CD4-positive, alpha-beta T cell treated with Interleukin-15 for 1 hour (primary cell): Measurements from ENCODE around the gene ARMCX4.
"Not testable (repeated sequence)": the region's sequence is repeated elsewhere in the genome, so short reads cannot be mapped to it uniquely, and the experiment has no call there.

ENCODE experiments used
- DNase-seq: peaks from one replicate; pipeline ENCODE4 v3.0.0-alpha.2; 2020

Gene ARMCX4

GRCh38 chrX:101485212-101485949, at the start of gene ARMCX4:
Gene ARMCX4, plus strand, starts transcription at chrX:101485456. Its CDS starts 3,134 bp downstream, at chrX:101488590.
- peak; percentile 61 for DNase-seq

- no peak for DNase-seq
These were observed 43.2 kb upstream of the ARMCX4 start for GRCh38 chrX:101442085-101442484.

- no peak for DNase-seq
These were observed 36.0 kb upstream of the ARMCX4 start for GRCh38 chrX:101449279-101449678.

- DNase-seq, result no peak
These were observed 35.2 kb upstream of the ARMCX4 start for GRCh38 chrX:101450085-101450484.

GRCh38 chrX:101450961-101451360, 34.3 kb upstream of the ARMCX4 start:
- DNase-seq, result no peak

GRCh38 chrX:101452056-101452455, 33.2 kb upstream of the ARMCX4 start:
- DNase-seq, result no peak

GRCh38 chrX:101460669-101461068, 24.6 kb upstream of the ARMCX4 start:
- DNase-seq, result no peak

- no peak for DNase-seq
These were observed 22.4 kb upstream of the ARMCX4 start for GRCh38 chrX:101462892-101463291.

GRCh38 chrX:101478366-101478765, 6.9 kb upstream of the ARMCX4 start:
- DNase-seq, result no peak

GRCh38 chrX:101482296-101482695, 3.0 kb upstream of the ARMCX4 start:
- no peak for DNase-seq

- DNase-seq, result no peak
These were observed 1.6 kb upstream of the ARMCX4 start for GRCh38 chrX:101483705-101484104.

- DNase-seq, result no peak
These were observed 1.1 kb upstream of the ARMCX4 start for GRCh38 chrX:101484135-101484534.

- no peak for DNase-seq
These were observed 3.5 kb downstream of the ARMCX4 start for GRCh38 chrX:101488796-101489195.

- no peak for DNase-seq
These were observed 6.7 kb downstream of the ARMCX4 start for GRCh38 chrX:101491943-101492342.

- no peak for DNase-seq
These were observed 8.0 kb downstream of the ARMCX4 start for GRCh38 chrX:101493225-101493624.

- DNase-seq, result not testable (repeated sequence)
These were observed 17.7 kb downstream of the ARMCX4 start for GRCh38 chrX:101502929-101503328.

GRCh38 chrX:101507372-101507771, 22.1 kb downstream of the ARMCX4 start:
- no peak for DNase-seq

- no peak for DNase-seq
These were observed 22.7 kb downstream of the ARMCX4 start for GRCh38 chrX:101507986-101508385.

GRCh38 chrX:101530944-101531343, 45.7 kb downstream of the ARMCX4 start:
- DNase-seq, result no peak
